ENCODE results near the gene LILRB5.
"Not testable (repeated sequence)": the region's sequence is repeated elsewhere in the genome, so short reads cannot be mapped to it uniquely, and the experiment has no call there.

Gene LILRB5

DNA sequence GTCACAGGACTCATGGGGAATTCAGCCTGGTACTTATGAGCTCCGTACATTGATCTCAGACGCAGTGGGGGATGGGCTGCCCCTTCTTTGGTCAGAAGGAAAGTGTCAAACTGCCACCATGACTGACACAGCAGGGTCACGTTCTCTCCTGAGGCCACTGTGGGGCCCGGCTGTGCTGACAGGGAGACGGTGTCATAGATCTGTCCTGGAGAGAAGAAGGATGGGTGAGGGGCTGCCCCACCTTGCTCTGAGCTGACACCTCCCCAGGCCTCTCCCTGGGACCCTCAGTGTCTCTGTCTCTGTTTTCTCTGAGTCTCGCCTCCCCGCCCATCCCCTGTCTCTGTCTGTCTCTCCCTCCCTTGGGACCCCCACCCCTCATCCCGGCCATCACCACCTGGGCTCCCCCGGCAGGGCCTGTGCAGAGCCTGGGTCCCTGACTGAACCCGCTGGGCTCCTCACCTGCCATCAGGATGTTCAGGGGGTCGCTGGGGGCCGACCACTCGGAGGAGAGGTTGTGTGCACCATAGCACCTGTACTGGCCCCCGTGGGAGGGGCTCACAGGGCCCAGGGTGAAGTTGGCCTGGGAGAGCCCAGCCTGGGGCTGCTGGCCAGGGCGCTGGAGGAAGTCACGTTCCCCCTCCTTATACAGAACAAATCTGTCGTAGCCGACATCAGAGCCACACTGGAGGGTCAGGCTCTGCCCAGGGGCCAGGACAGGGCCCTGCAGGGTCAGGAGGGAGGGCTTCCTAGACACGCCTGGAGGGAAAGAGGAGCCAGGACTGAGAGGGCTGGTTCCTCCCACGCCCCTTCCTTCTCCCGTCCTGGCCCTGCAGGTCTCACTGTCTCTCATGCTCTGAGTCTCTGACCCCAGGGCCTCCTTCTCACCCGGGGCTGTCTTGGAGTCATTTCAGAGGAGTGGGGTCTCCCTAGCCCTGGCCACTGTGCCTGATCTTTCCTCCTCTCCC lies 16.4 kb downstream of the LILRB5 start:
- DNase-seq = not testable (repeated sequence)

DNA sequence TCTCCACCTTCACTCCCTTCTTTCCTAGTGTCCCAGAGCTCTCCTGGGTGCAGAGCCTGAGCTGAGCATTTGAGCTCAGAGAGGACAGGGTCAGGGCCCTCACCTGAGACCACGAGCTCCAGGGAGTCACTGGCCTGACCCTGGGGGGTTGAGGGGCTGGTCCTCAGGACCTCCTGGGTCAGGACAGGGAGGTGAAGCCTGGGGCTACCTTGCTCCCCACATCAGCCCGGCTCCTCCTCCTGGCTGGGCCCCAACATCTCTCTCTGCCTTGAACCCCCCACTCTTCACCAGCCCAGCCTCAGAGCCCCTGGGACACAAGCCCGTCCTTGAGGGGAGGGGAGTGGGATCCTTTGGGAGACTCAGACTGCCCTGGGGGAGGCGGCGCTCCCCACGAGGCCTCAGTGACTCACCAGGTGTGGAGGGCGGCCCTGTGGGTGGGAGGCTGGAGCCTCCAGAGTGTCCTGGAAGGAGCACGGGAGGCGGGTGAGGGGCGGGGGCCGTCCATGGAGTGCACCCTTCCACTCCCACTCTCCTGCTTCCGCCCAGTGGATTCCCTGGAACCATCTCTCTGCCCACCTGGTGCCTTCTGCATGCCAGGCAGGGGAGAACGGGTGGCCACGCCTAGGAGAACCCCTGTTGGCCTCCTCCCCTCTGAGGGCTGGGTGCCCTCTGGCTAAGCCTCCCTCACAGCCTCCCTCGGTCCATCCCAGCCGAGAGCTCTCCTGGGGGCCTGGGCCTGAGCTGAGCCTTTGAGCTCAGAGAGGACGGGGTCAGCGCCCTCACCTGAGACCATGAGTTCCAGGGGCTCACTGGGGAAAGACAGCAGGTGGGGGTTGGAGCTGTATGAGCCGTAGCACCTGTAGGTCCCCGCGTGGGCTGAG lies 17.3 kb downstream of the LILRB5 start:
- DNase-seq = not testable (repeated sequence)

GRCh38 chr19:54233941-54234340 lies 23.1 kb downstream of the LILRB5 start:
- no peak for DNase-seq

DNA sequence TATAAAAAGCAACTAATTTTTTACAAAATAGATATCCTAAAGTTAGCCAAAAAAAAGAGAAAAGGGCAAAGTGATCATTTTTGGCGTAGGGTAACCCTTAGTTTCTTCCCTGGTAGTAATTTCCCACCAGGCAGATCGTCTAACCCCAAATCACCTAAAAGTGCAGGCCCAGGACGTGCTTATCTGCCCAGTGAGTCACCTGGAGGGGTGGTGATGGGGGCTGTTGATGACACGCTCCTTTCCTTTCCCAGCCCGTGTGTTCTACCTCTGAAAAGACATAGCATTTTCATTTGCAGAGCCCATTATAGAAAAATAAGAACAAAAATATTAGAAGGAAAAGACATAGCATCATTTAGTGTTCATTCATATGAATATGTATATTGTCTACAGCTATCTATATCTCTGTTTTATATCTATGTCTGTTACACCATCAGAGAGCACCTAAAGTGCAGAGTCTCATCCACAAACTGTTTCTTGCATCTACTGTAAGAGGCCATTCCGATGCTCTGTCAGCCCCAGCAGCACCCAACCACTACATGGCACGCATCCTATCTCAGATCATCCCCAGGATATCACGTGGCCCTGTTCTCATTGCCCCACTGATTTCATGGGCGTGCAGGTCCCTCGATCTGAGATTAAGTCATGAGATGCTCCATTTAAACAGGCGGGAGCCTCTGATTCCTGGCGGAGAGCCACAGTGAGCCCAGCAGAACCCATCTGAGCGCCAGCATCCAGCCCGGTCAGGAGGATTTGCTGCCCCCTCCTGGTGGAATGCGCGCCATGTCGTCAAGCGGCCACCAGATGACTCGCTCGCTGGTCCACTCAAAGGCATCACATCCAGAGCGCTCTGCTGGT lies 25.8 kb downstream of the LILRB5 start:
- no peak for DNase-seq

DNA sequence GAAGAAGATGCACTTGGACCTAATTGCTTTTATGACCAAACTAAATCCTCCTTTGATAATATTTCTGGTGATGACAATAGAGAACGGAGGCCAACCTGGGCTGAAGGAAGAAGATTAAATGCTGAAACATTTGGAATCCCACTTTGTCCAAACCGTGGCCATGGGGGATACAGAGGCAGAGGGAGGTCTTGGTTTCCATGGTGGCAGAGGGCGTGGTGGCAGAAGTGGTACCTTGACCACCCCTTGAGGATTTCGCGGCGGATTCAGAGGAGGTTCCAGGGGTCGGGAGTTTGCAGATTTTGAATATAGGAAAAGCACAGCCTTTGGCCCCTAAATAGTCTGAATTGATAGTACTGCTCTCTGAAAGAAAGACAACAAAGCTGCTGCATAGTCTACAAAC lies 27.0 kb downstream of the LILRB5 start:
- no peak for DNase-seq

DNA sequence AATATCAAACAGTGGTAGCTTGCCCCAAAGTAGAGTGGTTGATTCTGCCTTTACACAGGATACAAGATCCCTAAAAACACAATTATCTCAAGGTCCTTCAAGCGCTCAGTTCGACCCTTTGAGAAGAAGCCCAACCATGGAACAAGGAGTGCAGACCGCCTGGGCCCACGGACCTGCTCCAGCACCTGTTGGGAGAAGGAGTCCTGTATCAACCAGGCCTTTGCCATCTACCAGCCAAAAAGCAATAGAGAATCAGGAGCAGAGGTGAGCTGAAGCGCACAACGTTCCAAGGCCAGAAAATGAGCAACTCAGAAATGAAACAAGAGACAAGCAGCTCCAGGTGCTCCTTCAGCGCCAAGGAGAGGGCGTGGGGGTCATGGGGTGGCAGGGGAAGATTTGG lies 27.9 kb downstream of the LILRB5 start:
- no peak for DNase-seq

DNA sequence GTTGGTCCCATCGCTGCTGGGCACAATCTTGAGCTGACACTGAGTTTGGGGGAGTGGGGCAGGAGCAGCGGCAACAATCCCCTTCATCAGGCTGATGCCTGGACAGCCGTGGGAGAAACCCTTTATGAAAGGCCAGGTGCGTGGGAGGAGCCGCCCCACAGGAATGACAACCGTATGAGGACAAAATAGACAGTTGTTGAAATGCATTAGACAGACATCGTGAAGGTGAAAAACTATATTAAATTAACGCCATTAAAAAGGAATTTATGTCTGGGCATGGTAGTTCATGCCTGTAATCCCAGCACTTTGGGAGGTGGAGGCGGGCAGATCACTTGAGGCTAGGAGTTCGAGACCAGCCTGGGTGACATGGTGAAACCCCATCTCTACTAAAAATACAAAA lies 32.5 kb downstream of the LILRB5 start:
- DNase-seq = not testable (repeated sequence)

- DNase-seq = not testable (repeated sequence)
Observed at GRCh38 chr19:54223937-54224281, 33.2 kb downstream of the LILRB5 start.

DNA sequence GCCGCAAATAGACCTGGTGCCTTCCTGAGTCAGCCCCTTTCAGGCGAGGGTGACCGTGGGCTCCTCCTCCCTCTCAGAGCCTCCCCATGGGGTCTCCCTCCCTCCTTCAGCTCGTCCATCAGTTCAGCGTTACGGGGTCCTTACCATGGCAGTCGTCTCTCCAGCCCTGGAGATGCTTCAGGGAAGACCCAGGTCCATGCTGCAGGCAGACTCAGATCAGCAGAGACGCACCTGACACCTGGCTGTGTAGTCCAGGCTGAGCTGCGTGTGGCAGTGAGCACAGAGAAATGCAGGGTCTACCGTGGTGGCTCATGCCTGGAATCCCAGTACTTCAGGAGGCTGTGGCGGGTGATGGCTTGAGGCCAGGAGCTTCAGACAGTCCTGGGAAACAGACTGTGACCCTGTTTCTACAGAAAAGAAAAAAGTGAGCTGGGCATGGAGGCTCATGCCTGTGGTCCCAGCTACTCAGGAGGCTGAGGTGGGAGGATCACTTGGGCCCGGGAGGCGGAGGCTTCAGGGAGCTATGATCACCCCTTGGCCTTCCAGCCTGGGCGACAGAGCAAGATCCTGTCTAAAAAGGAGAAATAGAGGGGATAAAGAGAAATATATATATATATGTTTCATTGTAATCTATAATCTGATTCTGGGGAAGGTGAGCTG lies 33.7 kb downstream of the LILRB5 start:
- not testable (repeated sequence) for DNase-seq

GRCh38 chr19:54222474-54223276 lies 34.4 kb downstream of the LILRB5 start, which contains the start of gene LILRB3:
Gene LILRB3 (minus strand): TSS chr19:54223007. CDS start chr19:54222976, 31 bp downstream.
- not testable (repeated sequence) for DNase-seq

- DNase-seq = not testable (repeated sequence)
Observed at GRCh38 chr19:54221947-54222346, 35.1 kb downstream of the LILRB5 start.

GRCh38 chr19:54219702-54220101 lies 37.4 kb downstream of the LILRB5 start:
- not testable (repeated sequence) for DNase-seq

- DNase-seq = no peak
Observed at GRCh38 chr19:54218960-54219661, 38.0 kb downstream of the LILRB5 start.

DNA sequence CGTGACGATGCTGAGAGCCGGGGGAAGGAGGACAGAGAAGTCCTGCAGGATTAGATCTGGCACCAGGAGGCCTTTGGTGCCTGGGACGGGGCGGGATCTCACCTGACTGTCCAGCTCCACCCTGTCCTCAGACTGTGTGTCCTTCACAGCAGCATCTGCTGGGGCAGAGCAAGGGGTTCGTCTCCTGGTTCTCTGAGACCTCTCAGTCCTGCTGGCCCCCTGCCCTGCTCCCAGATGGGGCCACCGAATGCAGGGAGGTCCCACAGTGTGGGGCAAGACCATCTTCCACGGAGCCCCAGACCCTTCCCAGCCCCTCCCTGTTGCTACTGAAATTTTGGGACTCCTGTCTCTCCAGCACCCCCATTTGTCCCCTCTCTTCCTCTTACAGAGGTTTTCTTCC lies 38.8 kb downstream of the LILRB5 start:
- no peak for DNase-seq

GRCh38 chr19:54217517-54218247 lies 39.4 kb downstream of the LILRB5 start:
- DNase-seq = not testable (repeated sequence)

DNA sequence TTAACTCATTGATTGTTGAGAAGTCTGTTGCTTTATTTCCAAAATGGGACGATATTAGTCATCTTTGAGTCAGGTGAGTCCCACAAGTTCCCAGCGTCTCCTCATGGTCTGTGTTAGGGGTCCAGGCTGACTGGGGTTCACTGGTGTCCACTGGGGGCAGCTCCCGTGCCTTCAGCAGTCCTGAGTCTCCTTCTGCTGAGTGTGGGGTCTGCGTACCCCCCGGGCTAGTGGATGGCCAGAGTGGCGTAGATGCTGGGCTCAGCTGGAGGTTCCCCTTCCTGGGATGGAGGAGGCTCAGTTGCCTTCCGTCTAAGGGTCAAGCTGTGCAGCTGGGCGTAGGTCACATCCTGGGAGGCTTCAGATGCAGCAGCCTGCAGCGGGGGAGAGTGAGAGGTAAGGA lies 40.2 kb downstream of the LILRB5 start:
- no peak for DNase-seq

DNA sequence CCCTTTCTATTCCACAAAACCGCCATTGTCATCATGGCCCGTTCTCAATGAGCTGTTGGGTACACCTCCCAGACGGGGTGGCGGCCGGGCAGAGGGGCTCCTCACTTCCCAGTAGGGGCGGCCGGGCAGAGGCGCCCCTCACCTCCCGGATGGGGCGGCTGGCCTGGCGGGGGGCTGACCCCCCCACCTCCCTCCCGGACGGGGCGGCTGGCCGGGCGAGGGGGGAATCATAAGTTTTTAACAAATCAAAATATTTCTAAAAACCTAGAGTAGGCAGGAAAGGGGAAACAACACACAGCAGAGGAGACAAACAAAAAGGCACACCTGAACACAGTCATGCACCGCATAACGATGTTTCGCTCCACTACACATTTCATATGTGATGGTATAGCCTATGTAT lies 42.3 kb downstream of the LILRB5 start:
- not testable (repeated sequence) for DNase-seq

DNA sequence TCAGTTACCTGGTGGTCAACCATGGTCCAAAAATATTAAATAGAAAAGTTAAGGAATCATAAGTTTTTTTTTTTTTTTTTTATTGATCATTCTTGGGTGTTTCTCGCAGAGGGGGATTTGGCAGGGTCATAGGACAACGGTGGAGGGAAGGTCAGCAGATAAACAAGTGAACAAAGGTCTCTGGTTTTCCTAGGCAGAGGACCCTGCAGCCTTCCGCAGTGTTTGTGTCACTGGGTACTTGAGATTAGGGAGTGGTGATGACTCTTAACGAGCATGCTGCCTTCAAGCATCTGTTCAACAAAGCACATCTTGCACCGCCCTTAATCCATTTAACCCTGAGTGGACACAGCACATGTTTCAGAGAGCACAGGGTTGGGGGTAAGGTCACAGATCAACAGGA lies 42.9 kb downstream of the LILRB5 start:
- not testable (repeated sequence) for DNase-seq

DNA sequence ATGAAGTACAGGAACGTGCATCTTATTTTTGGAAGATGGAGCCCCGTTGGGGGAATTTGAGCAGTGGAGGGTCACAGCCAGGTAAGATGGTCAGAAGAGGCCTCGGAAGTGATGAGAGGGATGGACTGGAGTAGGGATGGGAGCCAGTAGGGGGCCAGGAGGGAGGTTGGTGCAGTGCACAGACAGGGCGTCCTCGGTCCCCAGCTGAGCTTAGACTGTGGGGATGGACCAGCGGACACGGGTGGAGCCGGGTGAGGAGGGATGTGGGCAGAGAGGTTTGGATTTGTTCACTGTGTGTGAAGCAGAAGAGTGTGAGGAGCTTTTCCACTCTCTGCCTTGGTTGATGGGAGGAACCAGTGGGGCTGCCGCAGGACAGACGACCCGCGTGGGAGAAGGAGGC lies 45.8 kb downstream of the LILRB5 start:
- no peak for DNase-seq

Data from NCI-H187 treated with DMSO at 0.1 percent for 48 hours (cell line).